HL-60 (cell line): Measurements from ENCODE around the gene PTTG1IP.

ENCODE experiments used
- CTCF ChIP-seq: IDR thresholded peaks from one replicate; pipeline ENCODE4 v1.5.1; 2011; ENCODE audit warnings: low read length, control low read depth, inconsistent platforms; ENCODE audit not compliant: insufficient read depth
- POLR2AphosphoS5 ChIP-seq: IDR thresholded peaks from 2 replicates; pipeline ENCODE4 v1.6.1; 2012; ENCODE audit warnings: low read depth
- REST ChIP-seq: IDR thresholded peaks from 2 replicates; pipeline ENCODE4 v1.6.1; 2012; ENCODE audit warnings: low read depth; ENCODE audit not compliant: insufficient replicate concordance

GRCh38 chr21:44896561-44897286 is 23.2 kb upstream of the PTTG1IP start:
- no peak for TF ChIP-seq CTCF
- TF ChIP-seq POLR2AphosphoS5, result no peak
- no peak for TF ChIP-seq REST
